ENCODE results near the gene CFAP410. TPM values are rescaled to one million over a fixed set of nuclear protein-coding genes. Genes with fewer than 3 reads are reported as not detected.

The CFAP410 gene
- polyA plus RNA-seq, 1 of the 3 experiments (the other 2 are of a cell fraction), result 18.0 TPM

DNA sequence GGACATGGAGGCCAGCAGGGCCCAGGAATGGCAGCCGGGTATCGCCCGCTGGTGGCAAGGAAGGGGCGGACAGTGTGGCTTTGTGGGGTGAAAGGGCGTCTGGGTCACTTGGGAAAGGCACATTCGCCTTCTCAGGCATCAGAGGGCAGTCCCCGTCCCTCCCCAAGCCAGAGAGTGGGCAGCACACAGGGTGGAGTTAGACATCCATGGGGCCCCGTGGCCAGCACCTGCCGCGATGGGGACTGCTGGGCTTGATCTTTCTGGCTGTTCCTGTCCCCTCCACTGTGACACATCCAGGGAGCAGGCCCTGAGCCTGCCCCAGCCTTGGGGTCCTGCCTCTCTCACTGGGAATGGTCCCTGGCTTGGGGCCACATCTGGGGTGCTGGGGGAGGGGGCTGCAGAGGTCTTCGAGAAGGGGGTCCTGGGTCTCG, 10.2 kb upstream of the CFAP410 start:
- Histone ChIP-seq H3K9me2 (no peaks in the 10 kb centered on the region), H3K4me2 (no peak overlapping the region), H3K4me1 (ENCODE audit: control insufficient read depth in 1 of 2, insufficient read depth in 2 of 2, low read depth in 1 of 2, low read length in 1 of 2) (no peaks in the 10 kb centered on the region), H3K9me3 (no peaks in the 10 kb centered on the region), H3K79me2 (ENCODE audit: insufficient read depth) (no peaks in the 10 kb centered on the region), H3K27ac (ENCODE audit: low read depth in 2 of 2, low read length in 1 of 2) (no peak overlapping the region), H3F3A (replicated peaks; ENCODE audit: insufficient read depth) (no peaks in the 10 kb centered on the region), H3K4me3 (ENCODE audit: low read depth in 2 of 2, low read length in 1 of 2) (no peak overlapping the region), H3K36me3 (replicated peaks in 1 of 2; ENCODE audit: control insufficient read depth in 1 of 2, insufficient read depth in 2 of 2, low read length in 1 of 2) (no peaks in the 10 kb centered on the region), H4K20me1 (ENCODE audit: insufficient read depth) (no peaks in the 10 kb centered on the region), H2AFZ (ENCODE audit: low read depth) (no peak overlapping the region), H3K9ac (no peak overlapping the region), H3K27me3 (ENCODE audit: insufficient read depth) (peaks cover 56% of the 10 kb centered on the region)
- 39% methylated on average over 4 of the region's 12 CpGs for WGBS (ENCODE audit: low lambda C conversion rate)
- DNase-seq, result no peak
- ChIA-PET CTCF (no interaction called here), POLR2A (no interaction called here)
- TF ChIP-seq MXI1 (IDR thresholded peaks at IDR 0.05; ENCODE audit: low read depth, low read length) (no peak), JUND (IDR thresholded peaks at IDR 0.05) (no peak)

DNA sequence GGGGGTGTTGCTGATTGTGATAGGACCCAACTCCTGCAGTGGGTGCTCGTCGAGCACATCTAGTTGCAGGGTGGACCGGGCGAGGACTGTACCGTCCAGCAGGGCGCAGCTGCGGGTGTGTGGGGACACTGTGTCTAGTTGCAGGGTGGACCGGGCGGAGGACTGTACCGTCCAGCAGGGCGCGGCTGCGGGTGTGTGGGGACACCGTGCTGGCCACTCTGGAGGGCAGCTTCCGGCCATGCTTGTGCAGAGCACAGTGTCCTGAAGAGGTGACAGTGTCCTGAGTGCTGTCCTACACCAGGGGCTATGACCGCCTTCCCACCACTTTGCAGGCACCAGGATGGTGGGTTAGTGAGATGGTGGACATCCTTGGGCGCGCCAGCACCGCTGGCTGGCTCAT, 9.7 kb upstream of the CFAP410 start:
- Histone ChIP-seq H3K27ac (ENCODE audit: low read depth in 2 of 2, low read length in 1 of 2) (no peak overlapping the region), H3K9me2 (no peaks in the 10 kb centered on the region), H3K36me3 (replicated peaks in 1 of 2; ENCODE audit: control insufficient read depth in 1 of 2, insufficient read depth in 2 of 2, low read length in 1 of 2) (no peaks in the 10 kb centered on the region), H2AFZ (ENCODE audit: low read depth) (no peak overlapping the region), H3K4me2 (no peak overlapping the region), H3K4me3 (ENCODE audit: low read depth in 2 of 2, low read length in 1 of 2) (no peak overlapping the region), H3K79me2 (ENCODE audit: insufficient read depth) (no peaks in the 10 kb centered on the region), H3F3A (replicated peaks; ENCODE audit: insufficient read depth) (no peaks in the 10 kb centered on the region), H4K20me1 (ENCODE audit: insufficient read depth) (no peaks in the 10 kb centered on the region), H3K4me1 (ENCODE audit: control insufficient read depth in 1 of 2, insufficient read depth in 2 of 2, low read depth in 1 of 2, low read length in 1 of 2) (no peaks in the 10 kb centered on the region), H3K9me3 (no peaks in the 10 kb centered on the region), H3K27me3 (ENCODE audit: insufficient read depth) (peaks cover 54% of the 10 kb centered on the region), H3K9ac (no peak overlapping the region)
- CTCF ChIA-PET, result no interaction called here
- POLR2A ChIA-PET, result no interaction called here
- DNase-seq, result no peak
- TF ChIP-seq TAF1 (IDR thresholded peaks at IDR 0.05; ENCODE audit: borderline replicate concordance, low read depth, low read length), result no peak
- TF ChIP-seq RXRA (IDR thresholded peaks at IDR 0.05; ENCODE audit: borderline replicate concordance, low read depth), result no peak
- TF ChIP-seq CHD2 (IDR thresholded peaks at IDR 0.05; ENCODE audit: low read length, partially characterized antibody), result no peak
- no peak for TF ChIP-seq EP300 (IDR thresholded peaks at IDR 0.05; ENCODE audit: borderline replicate concordance in 1 of 2, low read depth in 1 of 2, low read length in 1 of 2)
- no peak for TF ChIP-seq ELF1 (IDR thresholded peaks at IDR 0.05)
- TF ChIP-seq POLR2AphosphoS5 (IDR thresholded peaks at IDR 0.05; ENCODE audit: low read depth, low read length), result no peak
- no peak for TF ChIP-seq MEF2A (IDR thresholded peaks at IDR 0.05; ENCODE audit: borderline replicate concordance, low read depth)
- TF ChIP-seq, protein P1, sequence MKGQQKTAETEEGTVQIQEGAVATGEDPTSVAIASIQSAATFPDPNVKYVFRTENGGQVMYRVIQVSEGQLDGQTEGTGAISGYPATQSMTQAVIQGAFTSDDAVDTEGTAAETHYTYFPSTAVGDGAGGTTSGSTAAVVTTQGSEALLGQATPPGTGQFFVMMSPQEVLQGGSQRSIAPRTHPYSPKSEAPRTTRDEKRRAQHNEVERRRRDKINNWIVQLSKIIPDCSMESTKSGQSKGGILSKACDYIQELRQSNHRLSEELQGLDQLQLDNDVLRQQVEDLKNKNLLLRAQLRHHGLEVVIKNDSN (IDR thresholded peaks at IDR 0.05; ENCODE audit: borderline replicate concordance, low read depth), result no peak
- no peak for TF ChIP-seq FOXJ3 (CRISPR knock-in tag; IDR thresholded peaks at IDR 0.05)
- no peak for TF ChIP-seq SIN3A (IDR thresholded peaks at IDR 0.05; ENCODE audit: borderline replicate concordance, low read depth, low read length)
- TF ChIP-seq, protein P2, sequence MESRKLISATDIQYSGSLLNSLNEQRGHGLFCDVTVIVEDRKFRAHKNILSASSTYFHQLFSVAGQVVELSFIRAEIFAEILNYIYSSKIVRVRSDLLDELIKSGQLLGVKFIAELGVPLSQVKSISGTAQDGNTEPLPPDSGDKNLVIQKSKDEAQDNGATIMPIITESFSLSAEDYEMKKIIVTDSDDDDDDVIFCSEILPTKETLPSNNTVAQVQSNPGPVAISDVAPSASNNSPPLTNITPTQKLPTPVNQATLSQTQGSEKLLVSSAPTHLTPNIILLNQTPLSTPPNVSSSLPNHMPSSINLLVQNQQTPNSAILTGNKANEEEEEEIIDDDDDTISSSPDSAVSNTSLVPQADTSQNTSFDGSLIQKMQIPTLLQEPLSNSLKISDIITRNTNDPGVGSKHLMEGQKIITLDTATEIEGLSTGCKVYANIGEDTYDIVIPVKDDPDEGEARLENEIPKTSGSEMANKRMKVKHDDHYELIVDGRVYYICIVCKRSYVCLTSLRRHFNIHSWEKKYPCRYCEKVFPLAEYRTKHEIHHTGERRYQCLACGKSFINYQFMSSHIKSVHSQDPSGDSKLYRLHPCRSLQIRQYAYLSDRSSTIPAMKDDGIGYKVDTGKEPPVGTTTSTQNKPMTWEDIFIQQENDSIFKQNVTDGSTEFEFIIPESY (IDR thresholded peaks at IDR 0.05; ENCODE audit: borderline replicate concordance, low read depth), result no peak
- no peak for TF ChIP-seq RCOR1 (IDR thresholded peaks at IDR 0.05; ENCODE audit: low read length)
- no peak for TF ChIP-seq TEAD4 (IDR thresholded peaks at IDR 0.05; ENCODE audit: borderline replicate concordance, insufficient read depth)
- no peak for TF ChIP-seq MXI1 (IDR thresholded peaks at IDR 0.05; ENCODE audit: low read depth, low read length)
- no peak for TF ChIP-seq IRF3 (IDR thresholded peaks at IDR 0.05; ENCODE audit: low read depth, low read length)
- TF ChIP-seq FOSL2 (IDR thresholded peaks at IDR 0.05; ENCODE audit: borderline replicate concordance, low read depth), result no peak
- no peak for TF ChIP-seq JUND (IDR thresholded peaks at IDR 0.05)
- no peak for TF ChIP-seq SMC3 (IDR thresholded peaks at IDR 0.05; ENCODE audit: low read depth, low read length)
- WGBS (ENCODE audit: low lambda C conversion rate), result 73% methylated on average over 11 of the region's 19 CpGs
